ENCODE measurements around the gene UBE2Q1. TPM values are rescaled to one million over a fixed set of nuclear protein-coding genes. Genes with fewer than 3 reads are reported as not detected.

UBE2Q1 gene
- total and polyA plus RNA-seq, 2 of the 4 experiments (the other 2 are of a cell fraction): 20.6 to 24.7 TPM

DNA sequence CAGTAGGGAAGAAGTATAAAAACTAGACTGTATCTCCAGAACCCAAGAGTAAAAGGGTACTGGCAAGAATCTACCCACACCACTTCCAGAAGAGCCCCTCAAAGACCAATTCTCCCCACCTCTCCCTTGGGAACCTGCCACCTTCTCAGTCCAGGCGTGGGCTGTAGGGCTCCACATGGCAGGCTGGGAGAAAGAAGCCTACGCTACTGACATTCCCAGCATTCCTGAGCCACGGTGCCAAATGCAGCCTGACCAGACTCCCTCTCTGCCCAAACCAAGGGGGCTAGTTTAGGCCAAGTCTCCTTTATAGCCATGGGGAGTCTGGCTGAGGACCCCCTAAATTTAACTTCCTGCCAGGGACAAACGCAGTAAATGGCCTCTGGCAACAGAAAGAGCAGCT lies 2.0 kb downstream of the UBE2Q1 start:
- H3K79me1 ChIP-seq (ENCODE audit: low read depth in 1 of 2, low read length in 2 of 2): peaks cover 29 to 59% of the 10 kb centered on the region in 2 experiments
- H3K27me3 ChIP-seq (ENCODE audit: control insufficient read depth, insufficient read depth, low read length): no peaks in the 10 kb centered on the region
- H3K23ac ChIP-seq (ENCODE audit: low read depth, low read length): peak overlapping the region; percentile 86
- no peak overlapping the region for H2BK20ac ChIP-seq (ENCODE audit: low read depth, low read length)
- no peaks in the 10 kb centered on the region for H3K9me3 ChIP-seq (ENCODE audit: control insufficient read depth, insufficient read depth, low read length)
- ChIA-PET POLR2A (ENCODE audit: unreplicated experiment) (no interaction called here), CTCF (no interaction called here)
- H2AK5ac ChIP-seq (ENCODE audit: low read depth, low read length): 0 out of 2 replicates have a peak overlapping the region, but pooled peaks have one; percentile 47
- TF ChIP-seq SMC3 (IDR thresholded peaks at IDR 0.05; ENCODE audit: low read depth, low read length) (no peak), MAFK (IDR thresholded peaks at IDR 0.05; ENCODE audit: low read depth, low read length) (no peak), BHLHE40 (IDR thresholded peaks at IDR 0.05; ENCODE audit: low read depth, low read length) (no peak), MXI1 (IDR thresholded peaks at IDR 0.05; ENCODE audit: borderline replicate concordance, low read depth, low read length) (peak; percentile 96), CEBPB (IDR thresholded peaks at IDR 0.05; ENCODE audit: low read depth, low read length) (no peak), MAZ (IDR thresholded peaks at IDR 0.05; ENCODE audit: borderline replicate concordance, low read depth, low read length) (peak; percentile 31; the same call in 1 of the 2 replicates)
- TF ChIP-seq, protein P1, sequence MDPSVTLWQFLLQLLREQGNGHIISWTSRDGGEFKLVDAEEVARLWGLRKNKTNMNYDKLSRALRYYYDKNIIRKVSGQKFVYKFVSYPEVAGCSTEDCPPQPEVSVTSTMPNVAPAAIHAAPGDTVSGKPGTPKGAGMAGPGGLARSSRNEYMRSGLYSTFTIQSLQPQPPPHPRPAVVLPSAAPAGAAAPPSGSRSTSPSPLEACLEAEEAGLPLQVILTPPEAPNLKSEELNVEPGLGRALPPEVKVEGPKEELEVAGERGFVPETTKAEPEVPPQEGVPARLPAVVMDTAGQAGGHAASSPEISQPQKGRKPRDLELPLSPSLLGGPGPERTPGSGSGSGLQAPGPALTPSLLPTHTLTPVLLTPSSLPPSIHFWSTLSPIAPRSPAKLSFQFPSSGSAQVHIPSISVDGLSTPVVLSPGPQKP (IDR thresholded peaks at IDR 0.05; ENCODE audit: borderline replicate concordance, low read depth, low read length): no peak
- TF ChIP-seq, protein P2, sequence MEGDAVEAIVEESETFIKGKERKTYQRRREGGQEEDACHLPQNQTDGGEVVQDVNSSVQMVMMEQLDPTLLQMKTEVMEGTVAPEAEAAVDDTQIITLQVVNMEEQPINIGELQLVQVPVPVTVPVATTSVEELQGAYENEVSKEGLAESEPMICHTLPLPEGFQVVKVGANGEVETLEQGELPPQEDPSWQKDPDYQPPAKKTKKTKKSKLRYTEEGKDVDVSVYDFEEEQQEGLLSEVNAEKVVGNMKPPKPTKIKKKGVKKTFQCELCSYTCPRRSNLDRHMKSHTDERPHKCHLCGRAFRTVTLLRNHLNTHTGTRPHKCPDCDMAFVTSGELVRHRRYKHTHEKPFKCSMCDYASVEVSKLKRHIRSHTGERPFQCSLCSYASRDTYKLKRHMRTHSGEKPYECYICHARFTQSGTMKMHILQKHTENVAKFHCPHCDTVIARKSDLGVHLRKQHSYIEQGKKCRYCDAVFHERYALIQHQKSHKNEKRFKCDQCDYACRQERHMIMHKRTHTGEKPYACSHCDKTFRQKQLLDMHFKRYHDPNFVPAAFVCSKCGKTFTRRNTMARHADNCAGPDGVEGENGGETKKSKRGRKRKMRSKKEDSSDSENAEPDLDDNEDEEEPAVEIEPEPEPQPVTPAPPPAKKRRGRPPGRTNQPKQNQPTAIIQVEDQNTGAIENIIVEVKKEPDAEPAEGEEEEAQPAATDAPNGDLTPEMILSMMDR (conservative IDR thresholded peaks at IDR 0.05; ENCODE audit: low read depth, low read length): no peak
- no CpG with 5 or more reads among the region's 4 CpGs for WGBS, 2 experiments (ENCODE audit: extremely low coverage in 2 of 2, insufficient read length in 1 of 2)
- in situ Hi-C loops (cut with MboI; ENCODE audit: low sequenced_read_pairs): no loop called here
- H3K56ac ChIP-seq (ENCODE audit: extremely low read depth, insufficient read depth, low read length): no peak overlapping the region
- peaks cover 6% of the 10 kb centered on the region for H3K4me1 ChIP-seq (ENCODE audit: control insufficient read depth, insufficient read depth, low read length)
- peak overlapping the region; percentile 30; the same call in 1 of the 2 replicates for H3K14ac ChIP-seq (replicated peaks; ENCODE audit: low read depth, low read length)
- no peak overlapping the region for H2BK15ac ChIP-seq (ENCODE audit: low read depth, low read length)
- peak overlapping the region; percentile 34 for H2AK9ac ChIP-seq (replicated peaks; ENCODE audit: low read depth, low read length, poor library complexity)
- DNase-seq (peak; percentile 23), ATAC-seq (ENCODE audit: low read depth) (peak; percentile 12; the same call in 1 of the 2 replicates)
- peak overlapping the region; percentile 0 for H2AFZ ChIP-seq (replicated peaks; ENCODE audit: low read length, poor library complexity)
- no peak overlapping the region for H2BK5ac ChIP-seq (ENCODE audit: low read depth, low read length, poor library complexity, severe bottlenecking)
- intact Hi-C loops (cut with micrococcal nuclease): loop anchor here (5.0 kb wide), 1 partner anchor 206 kb away; no protein-coding TSS in a partner anchor
- peak overlapping the region; percentile 99 for H3K4me2 ChIP-seq (ENCODE audit: low read depth, low read length)
- H4K5ac ChIP-seq (ENCODE audit: low read depth, low read length): no peak overlapping the region
- H3K36me3 ChIP-seq (ENCODE audit: control insufficient read depth, insufficient read depth, low read length): peaks cover 38% of the 10 kb centered on the region
- peaks cover 42% of the 10 kb centered on the region for H4K20me1 ChIP-seq (ENCODE audit: insufficient read depth, low read length)
- H3K9ac ChIP-seq (ENCODE audit: low read depth, low read length): peak overlapping the region; percentile 98
- H3K9me1 ChIP-seq (ENCODE audit: insufficient read depth, low read length): peaks cover 17% of the 10 kb centered on the region; the same call in 1 of the 2 replicates
- H3K27ac ChIP-seq (ENCODE audit: insufficient read depth, low read length): peak overlapping the region; percentile 20; the same call in 1 of the 2 replicates
- no TSS peak for BruUV-seq (replicated peaks)
- peak overlapping the region; percentile 95 for H3K4me3 ChIP-seq (ENCODE audit: insufficient read depth, low read depth, low read length)
- H3K4ac ChIP-seq (ENCODE audit: low read depth, low read length): 0 out of 2 replicates have a peak overlapping the region, but pooled peaks have one; percentile 29
- dilution Hi-C loops (cut with HindIII; ENCODE audit: low sequenced_read_pairs, unreplicated experiment): no loop called here
- no peak overlapping the region for H2BK120ac ChIP-seq (ENCODE audit: low read depth, low read length)
- H4K91ac ChIP-seq (ENCODE audit: insufficient read depth, low read depth, low read length): no peak overlapping the region
- H3K18ac ChIP-seq (ENCODE audit: low read depth, low read length): no peak overlapping the region
- H4K8ac ChIP-seq (ENCODE audit: low read depth in 2 of 2, low read length in 2 of 2): no peak overlapping the region

Measured in IMR-90 (cell line).